Measurements from ENCODE around the gene CNTN1.

CNTN1 gene

GRCh38 chr12:40775661-40776060 lies 83.4 kb downstream of the CNTN1 start:
- peak; percentile 1 for DNase-seq

- DNase-seq, result no peak
Observed at GRCh38 chr12:40784102-40784501, 91.9 kb downstream of the CNTN1 start.

GRCh38 chr12:40788276-40788675 lies 96.0 kb downstream of the CNTN1 start:
- no peak for DNase-seq

- no peak for DNase-seq
Observed at GRCh38 chr12:40792792-40793386, 100.7 kb downstream of the CNTN1 start.

- DNase-seq, result no peak
Observed at GRCh38 chr12:40793471-40793870, 101.2 kb downstream of the CNTN1 start.

GRCh38 chr12:40794087-40794486 lies 101.8 kb downstream of the CNTN1 start:
- no peak for DNase-seq

GRCh38 chr12:40801082-40801481 lies 108.8 kb downstream of the CNTN1 start:
- DNase-seq, result no peak

- no peak for DNase-seq
Observed at GRCh38 chr12:40801861-40802260, 109.6 kb downstream of the CNTN1 start.

- DNase-seq, result no peak
Observed at GRCh38 chr12:40802656-40803055, 110.4 kb downstream of the CNTN1 start.

GRCh38 chr12:40819436-40820108 lies 127.3 kb downstream of the CNTN1 start:
- DNase-seq, result no peak

GRCh38 chr12:40820794-40821484 lies 128.7 kb downstream of the CNTN1 start:
- no peak for DNase-seq

GRCh38 chr12:40825156-40825555 lies 132.9 kb downstream of the CNTN1 start:
- DNase-seq, result peak; percentile 23

GRCh38 chr12:40827683-40828592 lies 135.7 kb downstream of the CNTN1 start:
- no peak for DNase-seq

GRCh38 chr12:40828593-40828990 lies 136.4 kb downstream of the CNTN1 start:
- DNase-seq, result no peak

GRCh38 chr12:40829738-40830144 lies 137.5 kb downstream of the CNTN1 start:
- DNase-seq, result no peak

GRCh38 chr12:40831916-40832315 lies 139.7 kb downstream of the CNTN1 start:
- no peak for DNase-seq

- no peak for DNase-seq
Observed at GRCh38 chr12:40832668-40833067, 140.4 kb downstream of the CNTN1 start.

GRCh38 chr12:40833818-40834217 lies 141.6 kb downstream of the CNTN1 start:
- DNase-seq, result no peak

- no peak for DNase-seq
Observed at GRCh38 chr12:40834321-40834720, 142.1 kb downstream of the CNTN1 start.

GRCh38 chr12:40837891-40838429 lies 145.7 kb downstream of the CNTN1 start:
- no peak for DNase-seq

GRCh38 chr12:40843495-40843894 lies 151.3 kb downstream of the CNTN1 start:
- DNase-seq, result no peak

- DNase-seq, result no peak
Observed at GRCh38 chr12:40853221-40853620, 161.0 kb downstream of the CNTN1 start.

- DNase-seq, result no peak
Observed at GRCh38 chr12:40854604-40855003, 162.4 kb downstream of the CNTN1 start.

Data from fibroblast of skin of back (primary cell).